ENCODE results near the gene MAP2K5. TPM values are rescaled to one million over a fixed set of nuclear protein-coding genes. Genes with fewer than 3 reads are reported as not detected.

The MAP2K5 gene
- total RNA-seq, 1 experiment from 2014 or later: 13.6 TPM

DNA sequence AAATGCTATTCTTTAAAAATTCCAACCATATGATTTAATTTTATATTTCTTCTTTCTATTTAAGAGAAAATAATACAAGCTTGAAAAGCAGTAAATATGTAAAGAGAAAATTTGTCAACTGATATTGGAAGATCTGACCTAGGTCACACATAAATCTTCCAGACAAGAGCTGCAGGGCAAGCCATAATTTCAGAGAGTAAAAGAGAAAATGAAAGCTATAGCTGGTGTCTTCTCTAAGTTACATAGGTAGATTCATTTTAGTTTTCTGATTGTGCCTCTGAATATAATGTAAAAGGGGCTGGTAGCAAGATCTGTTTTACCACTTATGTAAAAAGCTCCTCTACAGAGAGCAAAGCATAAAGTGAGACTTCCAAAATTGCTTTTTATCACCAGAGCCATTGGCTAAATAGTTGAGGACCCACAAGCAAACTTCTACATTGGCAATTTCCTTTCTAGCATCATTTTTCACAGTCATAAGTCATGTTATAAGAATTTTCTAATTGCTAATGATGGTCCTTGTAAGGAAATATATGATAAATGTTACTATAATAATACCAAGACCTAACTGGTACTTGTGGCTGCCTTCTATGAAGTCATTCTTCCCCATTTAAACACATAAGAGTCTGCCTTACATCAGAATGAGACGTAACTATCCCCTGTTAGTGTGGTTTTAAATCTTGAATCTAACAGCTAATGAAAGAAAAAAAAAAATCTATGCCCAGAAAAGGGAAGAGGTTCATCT lies 202.0 kb downstream of the MAP2K5 start (continued):
- TF ChIP-seq ZNF263 (CRISPR knock-in tag; IDR thresholded peaks at IDR 0.05; ENCODE audit: low read depth): no peak

- Mint-ChIP-seq H3K27me3 (ENCODE audit: low read depth) (no peaks in the 10 kb centered on the region), H3K36me3 (no peaks in the 10 kb centered on the region), H3K27ac (peak overlapping the region; percentile 43; the same call in 1 of the 2 replicates), H3K4me1 (peaks cover 47% of the 10 kb centered on the region), H3K9me3 (no peaks in the 10 kb centered on the region), H3K4me3 (no peak overlapping the region)
- CTCF ChIA-PET: no interaction called here
- ATAC-seq (no peak), DNase-seq (ENCODE audit: low spot score) (no peak)
- no peak for TF ChIP-seq JUN (CRISPR knock-in tag; IDR thresholded peaks at IDR 0.05)
- TF ChIP-seq, protein P1, sequence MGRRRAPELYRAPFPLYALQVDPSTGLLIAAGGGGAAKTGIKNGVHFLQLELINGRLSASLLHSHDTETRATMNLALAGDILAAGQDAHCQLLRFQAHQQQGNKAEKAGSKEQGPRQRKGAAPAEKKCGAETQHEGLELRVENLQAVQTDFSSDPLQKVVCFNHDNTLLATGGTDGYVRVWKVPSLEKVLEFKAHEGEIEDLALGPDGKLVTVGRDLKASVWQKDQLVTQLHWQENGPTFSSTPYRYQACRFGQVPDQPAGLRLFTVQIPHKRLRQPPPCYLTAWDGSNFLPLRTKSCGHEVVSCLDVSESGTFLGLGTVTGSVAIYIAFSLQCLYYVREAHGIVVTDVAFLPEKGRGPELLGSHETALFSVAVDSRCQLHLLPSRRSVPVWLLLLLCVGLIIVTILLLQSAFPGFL (CRISPR knock-in tag; IDR thresholded peaks at IDR 0.05; ENCODE audit: borderline replicate concordance): no peak
- TF ChIP-seq USF1 (CRISPR knock-in tag; IDR thresholded peaks at IDR 0.05): no peak
- TF ChIP-seq TEAD4 (CRISPR knock-in tag; IDR thresholded peaks at IDR 0.05): no peak
- TF ChIP-seq FOXP1 (CRISPR knock-in tag; IDR thresholded peaks at IDR 0.05; ENCODE audit: borderline replicate concordance): no peak
- TF ChIP-seq NFYB (CRISPR knock-in tag; conservative IDR thresholded peaks at IDR 0.05; ENCODE audit: low read depth): no peak
- POLR2A ChIA-PET: interaction anchor here (0.6 kb wide), 1 partner anchor 283 kb away, joined by 3 read pairs; no protein-coding TSS in a partner anchor
Observed at GRCh38 chr15:67745073-67746006, 202.8 kb downstream of the MAP2K5 start.

DNA sequence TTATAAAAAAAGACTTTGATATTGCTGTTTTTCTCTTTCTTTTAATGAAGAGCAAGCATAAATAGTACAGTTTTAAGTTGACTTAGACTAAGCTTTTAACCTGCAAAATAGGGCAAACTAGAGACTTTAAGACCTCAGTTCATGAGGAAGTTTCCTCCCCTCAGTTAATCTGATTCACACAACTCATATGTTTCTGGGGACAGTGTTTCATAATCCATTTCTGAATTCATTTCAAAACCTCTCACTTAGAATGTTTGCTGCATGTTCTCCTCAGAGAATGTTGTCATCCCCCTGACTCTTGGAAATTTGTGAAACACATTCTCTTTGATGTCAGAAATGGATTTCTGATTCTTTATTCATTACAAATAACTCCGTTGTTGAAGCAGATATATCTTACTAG lies 203.5 kb downstream of the MAP2K5 start:
- peaks cover 54% of the 10 kb centered on the region for H3K4me1 Mint-ChIP-seq
- no peaks in the 10 kb centered on the region for H3K9me3 Mint-ChIP-seq
- no peaks in the 10 kb centered on the region for H3K36me3 Mint-ChIP-seq
- POLR2A ChIA-PET: no interaction called here
- no peak for ATAC-seq
- CTCF ChIA-PET: interaction anchor here (1.6 kb wide), 1 partner anchor 86 kb away, joined by 5 read pairs; no protein-coding TSS in a partner anchor
- no peak for DNase-seq (ENCODE audit: low spot score)
- no peaks in the 10 kb centered on the region for H3K27me3 Mint-ChIP-seq (ENCODE audit: low read depth)
- peak overlapping the region; percentile 13; the same call in 1 of the 2 replicates for H3K27ac Mint-ChIP-seq
- H3K4me3 Mint-ChIP-seq: no peak overlapping the region
- TF ChIP-seq SMAD4 (CRISPR knock-in tag; IDR thresholded peaks at IDR 0.05) (no peak), ZNF138 (CRISPR knock-in tag; conservative IDR thresholded peaks at IDR 0.05) (no peak), CREM (CRISPR knock-in tag; IDR thresholded peaks at IDR 0.05) (no peak), JUN (CRISPR knock-in tag; IDR thresholded peaks at IDR 0.05) (no peak), SOX15 (CRISPR knock-in tag; IDR thresholded peaks at IDR 0.05) (no peak), ZNF423 (CRISPR knock-in tag; IDR thresholded peaks at IDR 0.05) (no peak), MYBL2 (CRISPR knock-in tag; IDR thresholded peaks at IDR 0.05) (no peak), ZNF317 (CRISPR knock-in tag; IDR thresholded peaks at IDR 0.05; ENCODE audit: borderline replicate concordance, low read depth) (no peak), NFATC4 (CRISPR knock-in tag; IDR thresholded peaks at IDR 0.05) (no peak), FOXP1 (CRISPR knock-in tag; IDR thresholded peaks at IDR 0.05; ENCODE audit: borderline replicate concordance) (no peak), ZNF532 (CRISPR knock-in tag; IDR thresholded peaks at IDR 0.05; ENCODE audit: borderline replicate concordance) (no peak)
- TF ChIP-seq, protein P2, sequence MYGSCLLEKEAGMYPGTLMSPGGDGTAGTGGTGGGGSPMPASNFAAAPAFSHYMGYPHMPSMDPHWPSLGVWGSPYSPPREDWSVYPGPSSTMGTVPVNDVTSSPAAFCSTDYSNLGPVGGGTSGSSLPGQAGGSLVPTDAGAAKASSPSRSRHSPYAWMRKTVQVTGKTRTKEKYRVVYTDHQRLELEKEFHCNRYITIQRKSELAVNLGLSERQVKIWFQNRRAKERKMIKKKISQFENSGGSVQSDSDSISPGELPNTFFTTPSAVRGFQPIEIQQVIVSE (CRISPR knock-in tag; IDR thresholded peaks at IDR 0.05; ENCODE audit: borderline replicate concordance): no peak
- TF ChIP-seq, protein P3, sequence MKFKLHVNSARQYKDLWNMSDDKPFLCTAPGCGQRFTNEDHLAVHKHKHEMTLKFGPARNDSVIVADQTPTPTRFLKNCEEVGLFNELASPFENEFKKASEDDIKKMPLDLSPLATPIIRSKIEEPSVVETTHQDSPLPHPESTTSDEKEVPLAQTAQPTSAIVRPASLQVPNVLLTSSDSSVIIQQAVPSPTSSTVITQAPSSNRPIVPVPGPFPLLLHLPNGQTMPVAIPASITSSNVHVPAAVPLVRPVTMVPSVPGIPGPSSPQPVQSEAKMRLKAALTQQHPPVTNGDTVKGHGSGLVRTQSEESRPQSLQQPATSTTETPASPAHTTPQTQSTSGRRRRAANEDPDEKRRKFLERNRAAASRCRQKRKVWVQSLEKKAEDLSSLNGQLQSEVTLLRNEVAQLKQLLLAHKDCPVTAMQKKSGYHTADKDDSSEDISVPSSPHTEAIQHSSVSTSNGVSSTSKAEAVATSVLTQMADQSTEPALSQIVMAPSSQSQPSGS (CRISPR knock-in tag; IDR thresholded peaks at IDR 0.05; ENCODE audit: borderline replicate concordance, low read depth): no peak
- TF ChIP-seq, protein P4, sequence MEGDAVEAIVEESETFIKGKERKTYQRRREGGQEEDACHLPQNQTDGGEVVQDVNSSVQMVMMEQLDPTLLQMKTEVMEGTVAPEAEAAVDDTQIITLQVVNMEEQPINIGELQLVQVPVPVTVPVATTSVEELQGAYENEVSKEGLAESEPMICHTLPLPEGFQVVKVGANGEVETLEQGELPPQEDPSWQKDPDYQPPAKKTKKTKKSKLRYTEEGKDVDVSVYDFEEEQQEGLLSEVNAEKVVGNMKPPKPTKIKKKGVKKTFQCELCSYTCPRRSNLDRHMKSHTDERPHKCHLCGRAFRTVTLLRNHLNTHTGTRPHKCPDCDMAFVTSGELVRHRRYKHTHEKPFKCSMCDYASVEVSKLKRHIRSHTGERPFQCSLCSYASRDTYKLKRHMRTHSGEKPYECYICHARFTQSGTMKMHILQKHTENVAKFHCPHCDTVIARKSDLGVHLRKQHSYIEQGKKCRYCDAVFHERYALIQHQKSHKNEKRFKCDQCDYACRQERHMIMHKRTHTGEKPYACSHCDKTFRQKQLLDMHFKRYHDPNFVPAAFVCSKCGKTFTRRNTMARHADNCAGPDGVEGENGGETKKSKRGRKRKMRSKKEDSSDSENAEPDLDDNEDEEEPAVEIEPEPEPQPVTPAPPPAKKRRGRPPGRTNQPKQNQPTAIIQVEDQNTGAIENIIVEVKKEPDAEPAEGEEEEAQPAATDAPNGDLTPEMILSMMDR (IDR thresholded peaks at IDR 0.05): no peak

Data from WTC11 (cell line).